Stomach (tissue), 9 donors: ENCODE results near the gene TAC4. TPM values are rescaled to one million over a fixed set of nuclear protein-coding genes. Genes with fewer than 3 reads are reported as not detected.

ENCODE experiments used
- DNase-seq, 2 donors: peaks; one replicate each; pipeline versions ENCODE4 v3.0.0 to v3.0.0-alpha.2; 2013 to 2019
- H3K27ac ChIP-seq, 5 donors: fragments of 200-600 bp in 4 of 5; sonication (generic) in 4 of 5; one replicate each; pipeline ENCODE4 v1.5.1; 2013 to 2019; ENCODE audit warnings: mild to moderate bottlenecking in 1 of 5, moderate library complexity in 1 of 5
- H3K27me3 ChIP-seq, 3 donors: fragments of 200-600 bp; sonication (generic); one replicate each; pipeline ENCODE4 v1.5.1; 2017 to 2019; ENCODE audit warnings: mixed run types in 1 of 3
- H3K36me3 ChIP-seq, 4 donors: fragments of 200-600 bp; sonication (generic); 1 replicate in 3 of 4; 2 replicates in 1 of 4; pipeline ENCODE4 v1.5.1; 2016 to 2019
- H3K4me1 ChIP-seq, 4 donors: fragments of 200-600 bp; sonication (generic); one replicate each; pipeline ENCODE4 v1.5.1; 2016 to 2019
- H3K4me3 ChIP-seq, 4 donors: fragments of 200-600 bp; sonication (generic) in 3 of 4; one replicate each; pipeline ENCODE4 v1.5.1; 2016 to 2019; ENCODE audit warnings: mild to moderate bottlenecking in 1 of 4
- H3K9me3 ChIP-seq, 4 donors: fragments of 200-600 bp; sonication (generic); one replicate each; pipeline ENCODE4 v1.5.1; 2016 to 2019
- CTCF ChIP-seq, 7 experiments: fragments of 450-650 bp in 4 of 7; fragments of 200-600 bp in 3 of 7; sonication (generic) in 3 of 7; IDR thresholded peaks; one replicate each; pipeline ENCODE4 v1.5.1; 2016 to 2019; ENCODE audit warnings: antibody characterized with exemption in 7 of 7, control low read depth in 2 of 7, mild to moderate bottlenecking in 1 of 7
- EP300 ChIP-seq: sonication (generic); formaldehyde crosslinking; IDR thresholded peaks from one replicate; pipeline ENCODE4 v1.6.1; 2017; ENCODE audit warnings: antibody characterized with exemption
- POLR2A ChIP-seq, 4 donors: fragments of 450-650 bp; IDR thresholded peaks; one replicate each; pipeline ENCODE4 v1.6.1; 2016; ENCODE audit warnings: antibody characterized with exemption in 4 of 4, control low read depth in 2 of 4, mild to moderate bottlenecking in 1 of 4, moderate library complexity in 1 of 4
- POLR2AphosphoS5 ChIP-seq, 3 donors: sonication (generic); formaldehyde crosslinking; IDR thresholded peaks; one replicate each; pipeline ENCODE4 v1.6.1; 2016; ENCODE audit warnings: antibody characterized with exemption in 3 of 3
- WGBS, 5 donors: extraction: QIAGEN DNeasy Blood & Tissue Kit in 3 of 5; methylation state at CpG; one replicate each; pipeline versions ENCODE4 v1.1.5 to v1.1.7; 2013 to 2018; 5-methylcytosine and 5-hydroxymethylcytosine counted together
- intact Hi-C: fragments of 100-400 bp; cut with DNase I; formaldehyde crosslinking; loops from one replicate; pipeline ENCODE4 v1.15.1; 2023; ENCODE audit warnings: low total_unique reads
- polyA plus RNA-seq, 3 donors: library from polyadenylated mRNA; stranded (reverse); fragments of 200-250 nt; gene quantifications; one replicate each; pipeline ENCODE4 v1.2.3, GENCODE V29; 2013
- total RNA-seq, 5 donors: library from RNA; depleted of rRNA; stranded (reverse); fragments of >200 nt; gene quantifications; one replicate each; pipeline versions ENCODE4 v1.1.0 to v1.2.3, GENCODE V29; 2014 to 2016
- donor health status: healthy with polysubstance abuse.
- donor health status: Bipolar disorder and iron deficiency.
- donor health status: healthy.

Gene TAC4
- total and polyA plus RNA-seq, 8 donors: not detected

- DNase-seq: no peak
- TF ChIP-seq CTCF (IDR thresholded peaks at IDR 0.05): no peak
- TF ChIP-seq EP300: no peak
- no peak for TF ChIP-seq POLR2AphosphoS5 (IDR thresholded peaks at IDR 0.05)
- no peak for TF ChIP-seq POLR2A (IDR thresholded peaks at IDR 0.05)
- H3K4me1 ChIP-seq: peaks cover 6 to 11% (median 10%) of the 10 kb centered on the region in 4 donors
- intact Hi-C loops: no loop called here
- peaks cover 11 to 92% (median 46%) of the 10 kb centered on the region in 3 donors for H3K27me3 ChIP-seq
- 60 to 67% (median 65%) methylated on average over 14 of the region's 14 CpGs for WGBS, 5 donors
- no peaks in the 10 kb centered on the region for H3K9me3 ChIP-seq
- H3K36me3 ChIP-seq: no peaks in the 10 kb centered on the region
- no peak overlapping the region for H3K4me3 ChIP-seq
- H3K27ac ChIP-seq: no peak overlapping the region
Observed at GRCh38 chr17:49878931-49879904, 31.3 kb upstream of the TAC4 start.

DNA sequence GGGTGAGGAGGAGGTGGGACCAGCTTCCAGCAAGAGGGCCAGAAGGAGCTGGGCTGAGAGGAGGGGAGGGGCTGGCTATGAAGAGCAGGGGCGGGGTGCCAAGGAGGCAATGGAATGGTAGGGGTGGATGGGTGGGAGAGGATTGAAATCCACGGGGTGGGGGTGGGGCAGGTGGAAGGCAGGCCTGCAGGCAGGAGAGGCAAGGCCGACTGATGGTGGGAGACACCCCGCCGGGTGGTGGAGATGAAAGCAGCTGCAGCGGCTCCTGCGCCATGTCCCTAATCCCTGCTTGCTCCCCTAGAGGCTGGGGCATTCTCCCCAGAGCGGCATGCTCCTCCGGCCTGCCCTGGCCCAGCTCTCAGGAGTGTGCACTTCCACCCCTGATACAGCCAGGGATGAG, 27.8 kb upstream of the TAC4 start:
- intact Hi-C loops: no loop called here

DNA sequence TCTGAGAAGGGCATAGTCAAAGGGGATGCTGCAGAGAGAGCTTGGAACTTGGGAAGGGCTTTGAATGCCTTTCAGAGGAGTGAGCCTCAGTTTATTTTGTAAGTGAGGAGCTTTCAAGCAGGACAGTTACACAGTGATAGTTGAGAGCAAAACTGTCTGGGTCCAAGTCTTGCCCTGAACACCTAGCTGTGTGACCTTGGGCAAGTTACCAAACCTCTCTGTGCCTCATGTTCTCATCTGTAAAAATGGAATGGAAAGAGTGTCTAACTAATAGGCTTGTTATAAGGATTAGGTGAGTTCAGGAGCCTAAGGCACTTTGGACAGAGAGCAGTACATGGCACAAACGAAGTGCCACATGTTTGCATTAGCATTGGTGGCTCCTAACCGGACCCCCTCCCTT, 27.0 kb upstream of the TAC4 start:
- intact Hi-C loops: no loop called here
- TF ChIP-seq POLR2AphosphoS5 (IDR thresholded peaks at IDR 0.05) (no peak), POLR2A (IDR thresholded peaks at IDR 0.05) (no peak), EP300 (no peak), CTCF (IDR thresholded peaks at IDR 0.05) (no peak)
- Histone ChIP-seq H3K4me1 (peaks cover 0 to under 1% (median 0%) of the 10 kb centered on the region in 4 donors), H3K27ac (no peak overlapping the region), H3K4me3 (no peak overlapping the region), H3K9me3 (no peaks in the 10 kb centered on the region), H3K27me3 (peaks cover under 1 to 90% (median 17%) of the 10 kb centered on the region in 3 donors), H3K36me3 (no peaks in the 10 kb centered on the region)
- 69 to 91% (median 75%) methylated on average over 2 of the region's 2 CpGs for WGBS, 5 donors
- DNase-seq: no peak

More for the DNA sequence above, 27.8 kb upstream of the TAC4 start:
- 55 to 68% (median 63%) methylated on average over 4 to 9 of the region's 9 CpGs for WGBS, 5 donors
- Histone ChIP-seq H3K36me3 (no peaks in the 10 kb centered on the region), H3K27ac (no peak overlapping the region), H3K27me3 (peaks cover 7 to 90% (median 25%) of the 10 kb centered on the region in 3 donors), H3K4me1 (peaks cover 6 to 8% (median 7%) of the 10 kb centered on the region in 4 donors), H3K4me3 (no peak overlapping the region), H3K9me3 (no peaks in the 10 kb centered on the region)
- no peak for TF ChIP-seq CTCF (IDR thresholded peaks at IDR 0.05)
- TF ChIP-seq EP300: no peak
- no peak for TF ChIP-seq POLR2AphosphoS5 (IDR thresholded peaks at IDR 0.05)
- no peak for TF ChIP-seq POLR2A (IDR thresholded peaks at IDR 0.05)
- no peak for DNase-seq

DNA sequence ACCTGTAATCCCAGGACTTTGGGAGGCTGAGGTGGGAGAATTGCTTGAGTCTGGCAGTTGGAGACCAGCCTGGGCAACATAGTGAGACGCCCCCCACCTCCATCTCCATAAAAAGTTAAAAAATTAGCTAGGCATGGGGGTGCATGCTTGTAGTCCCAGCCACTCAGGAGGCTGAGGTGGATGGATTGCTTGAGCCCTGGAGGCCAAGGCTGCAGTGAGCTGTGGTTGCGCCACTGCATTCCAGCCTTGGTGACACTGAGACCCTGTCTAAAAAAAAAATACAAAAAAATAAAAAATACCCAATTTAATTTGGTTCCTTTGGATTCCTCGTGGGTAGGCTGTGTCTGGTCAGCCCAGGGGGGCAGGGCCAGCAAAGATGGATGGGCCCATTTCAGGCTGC, 26.1 kb upstream of the TAC4 start:
- WGBS, 5 donors: 68 to 83% (median 77%) methylated on average over 3 of the region's 3 CpGs
- Histone ChIP-seq H3K27ac (no peak overlapping the region), H3K36me3 (no peaks in the 10 kb centered on the region), H3K4me3 (no peak overlapping the region), H3K4me1 (no peaks in the 10 kb centered on the region), H3K27me3 (peaks cover 0 to 83% (median 7%) of the 10 kb centered on the region in 3 donors), H3K9me3 (no peaks in the 10 kb centered on the region)
- no peak for DNase-seq
- intact Hi-C loops: no loop called here
- TF ChIP-seq POLR2AphosphoS5 (IDR thresholded peaks at IDR 0.05) (no peak), CTCF (IDR thresholded peaks at IDR 0.05) (no peak), EP300 (no peak), POLR2A (IDR thresholded peaks at IDR 0.05) (no peak)
